OCI-LY7 (cell line): ENCODE results near the gene CCAR1. TPM values are rescaled to one million over a fixed set of nuclear protein-coding genes. Genes with fewer than 3 reads are reported as not detected.

ENCODE experiments used
- BruUV-seq: library from RNA; stranded (reverse); fragments of 400-500 nt; replicated peaks from 2 replicates; lab custom pipeline; 2021; lab: Mats Ljungman, UMichigan
- CTCF ChIA-PET: fragments of 300-600 bp; sonication (Branson Sonifier 250); formaldehyde crosslinking; loops from one replicate; lab custom pipeline; 2022; ENCODE audit warnings: antibody characterized with exemption; ENCODE audit not compliant: unreplicated experiment; lab: Charles Lee
- POLR2A ChIA-PET: fragments of 300-600 bp; sonication (Branson Sonifier 250); formaldehyde crosslinking; loops from one replicate; lab custom pipeline; 2022; ENCODE audit warnings: antibody characterized with exemption; lab: Charles Lee
- DNase-seq: peaks from one replicate; pipeline ENCODE4 v3.0.0-alpha.2; 2015; ENCODE audit warnings: low spot score
- H2AFZ ChIP-seq: fragments of 200-600 bp; sonication (generic), shearing (Covaris generic); 2 replicates; pipeline ENCODE4 v1.6.1; 2014; ENCODE audit warnings: mild to moderate bottlenecking, antibody characterized with exemption, low read length, moderate library complexity
- H3K27ac ChIP-seq: fragments of 200-600 bp; sonication (generic); 2 replicates; pipeline ENCODE4 v1.5.1; 2014; ENCODE audit warnings: mixed run types, low read depth, mild to moderate bottlenecking, moderate library complexity, low read length, inconsistent platforms; ENCODE audit not compliant: poor library complexity, severe bottlenecking
- H3K36me3 ChIP-seq: fragments of 200-600 bp; sonication (generic); 2 replicates; pipeline ENCODE4 v1.6.1; 2014; ENCODE audit warnings: mild to moderate bottlenecking, antibody characterized with exemption, low read length, moderate library complexity, mixed read lengths; ENCODE audit not compliant: insufficient read depth
- H3K4me1 ChIP-seq: fragments of 200-600 bp; sonication (generic); 2 replicates; pipeline ENCODE4 v1.5.1; 2014; ENCODE audit warnings: mild to moderate bottlenecking, low read length; ENCODE audit not compliant: insufficient read depth, poor library complexity, severe bottlenecking
- H3K4me2 ChIP-seq: fragments of 200-600 bp; sonication (generic); 2 replicates; pipeline ENCODE4 v1.6.1; 2014; ENCODE audit warnings: mild to moderate bottlenecking, low read length
- H3K4me3 ChIP-seq: fragments of 200-600 bp; sonication (generic); 2 replicates; pipeline ENCODE4 v1.5.1; 2014; ENCODE audit warnings: mild to moderate bottlenecking, low read depth, low read length; ENCODE audit not compliant: poor library complexity, severe bottlenecking
- H3K79me2 ChIP-seq: fragments of 200-600 bp; sonication (generic); 2 replicates; pipeline ENCODE4 v1.6.1; 2016; ENCODE audit warnings: low read depth, mild to moderate bottlenecking, low read length, moderate library complexity, mixed read lengths; ENCODE audit not compliant: insufficient read depth
- H3K9me2 ChIP-seq: fragments of 200-600 bp; sonication (generic); 2 replicates; pipeline ENCODE4 v1.6.1; 2016; ENCODE audit warnings: mild to moderate bottlenecking, low read length, mixed read lengths; ENCODE audit not compliant: insufficient read depth
- H3K9me3 ChIP-seq: fragments of 200-600 bp; sonication (generic); 2 replicates; pipeline ENCODE4 v1.6.1; 2014; ENCODE audit warnings: mild to moderate bottlenecking, mixed run types, low read length, mixed read lengths
- H4K20me1 ChIP-seq: fragments of 200-600 bp; sonication (generic); 2 replicates; pipeline ENCODE4 v1.6.1; 2014; ENCODE audit warnings: mild to moderate bottlenecking, antibody characterized with exemption, low read length, moderate library complexity, mixed read lengths; ENCODE audit not compliant: insufficient read depth
- EZH2phosphoT487 ChIP-seq: fragments of 200-600 bp; sonication (generic); IDR thresholded peaks from 2 replicates; pipeline ENCODE4 v1.6.1; 2018; ENCODE audit warnings: low read depth, borderline replicate concordance, mild to moderate bottlenecking, mixed run types, antibody characterized with exemption, low read length, moderate library complexity, mixed read lengths
- intact Hi-C: fragments of 100-400 bp; cut with micrococcal nuclease; formaldehyde crosslinking; loops from one replicate; pipeline ENCODE4 v1.10.0; 2022; ENCODE audit not compliant: unreplicated experiment
- total RNA-seq, 2 experiments: library from RNA; depleted of rRNA in 1 of 2; stranded (reverse); fragments of >200 nt in 1 of 2; shearing (Covaris generic) in 1 of 2; gene quantifications; 2 replicates each; pipeline ENCODE4 v1.2.3, GENCODE V29; 2014 to 2022
- TF ChIP-seq, protein P1 (sequence below): fragments of 200-600 bp; sonication (generic); conservative IDR thresholded peaks from 2 replicates; pipeline ENCODE4 v1.5.1; 2014; ENCODE audit warnings: mild to moderate bottlenecking, antibody characterized with exemption, low read length, moderate library complexity, mixed read lengths

Gene CCAR1
- total RNA-seq, 2 experiments from 2014 or later, result 66.3 to 126 TPM

DNA sequence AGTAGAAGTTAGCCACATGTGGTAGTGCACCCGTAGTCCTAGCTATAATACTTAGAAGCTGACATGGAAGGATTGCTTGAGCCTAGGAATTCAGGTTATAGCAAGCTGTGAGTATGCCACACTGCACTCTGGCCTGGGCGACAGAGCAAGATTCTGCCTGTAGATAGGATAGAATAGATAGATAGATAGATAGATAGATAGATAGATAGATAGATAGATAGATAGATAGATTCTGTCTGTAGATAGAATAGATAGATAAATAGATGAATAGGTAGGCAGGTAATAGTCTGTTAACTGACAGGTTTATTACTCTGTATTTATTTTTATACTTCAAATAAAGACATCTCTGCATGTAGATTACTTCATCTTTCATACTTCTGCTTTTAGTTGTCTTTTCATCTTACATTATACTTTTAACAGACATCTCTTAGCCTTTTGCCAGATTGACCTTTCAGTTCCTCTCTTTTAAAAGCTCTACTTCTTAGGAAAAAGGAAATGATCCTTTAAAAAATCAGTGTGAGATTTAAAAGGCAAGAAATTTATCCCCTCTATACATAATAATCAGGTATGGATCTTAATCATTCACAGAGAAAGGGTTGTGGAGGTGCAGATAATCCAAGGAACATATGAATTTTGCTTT is 31.8 kb downstream of the CCAR1 start:
- no peaks in the 10 kb centered on the region for H3K79me2 ChIP-seq
- H3K9me3 ChIP-seq, result no peaks in the 10 kb centered on the region
- peaks cover 11% of the 10 kb centered on the region for H3K4me1 ChIP-seq
- no peaks in the 10 kb centered on the region for H4K20me1 ChIP-seq
- no peak for DNase-seq
- BruUV-seq, result no TSS peak
- H2AFZ ChIP-seq, result no peak overlapping the region
- no peak overlapping the region for H3K4me2 ChIP-seq
- H3K9me2 ChIP-seq, result no peaks in the 10 kb centered on the region
- CTCF ChIA-PET, result no interaction called here
- TF ChIP-seq EZH2phosphoT487, result no peak
- TF ChIP-seq, protein P1, sequence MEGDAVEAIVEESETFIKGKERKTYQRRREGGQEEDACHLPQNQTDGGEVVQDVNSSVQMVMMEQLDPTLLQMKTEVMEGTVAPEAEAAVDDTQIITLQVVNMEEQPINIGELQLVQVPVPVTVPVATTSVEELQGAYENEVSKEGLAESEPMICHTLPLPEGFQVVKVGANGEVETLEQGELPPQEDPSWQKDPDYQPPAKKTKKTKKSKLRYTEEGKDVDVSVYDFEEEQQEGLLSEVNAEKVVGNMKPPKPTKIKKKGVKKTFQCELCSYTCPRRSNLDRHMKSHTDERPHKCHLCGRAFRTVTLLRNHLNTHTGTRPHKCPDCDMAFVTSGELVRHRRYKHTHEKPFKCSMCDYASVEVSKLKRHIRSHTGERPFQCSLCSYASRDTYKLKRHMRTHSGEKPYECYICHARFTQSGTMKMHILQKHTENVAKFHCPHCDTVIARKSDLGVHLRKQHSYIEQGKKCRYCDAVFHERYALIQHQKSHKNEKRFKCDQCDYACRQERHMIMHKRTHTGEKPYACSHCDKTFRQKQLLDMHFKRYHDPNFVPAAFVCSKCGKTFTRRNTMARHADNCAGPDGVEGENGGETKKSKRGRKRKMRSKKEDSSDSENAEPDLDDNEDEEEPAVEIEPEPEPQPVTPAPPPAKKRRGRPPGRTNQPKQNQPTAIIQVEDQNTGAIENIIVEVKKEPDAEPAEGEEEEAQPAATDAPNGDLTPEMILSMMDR, result no peak
- intact Hi-C loops, result loop anchor here (5.0 kb wide), 1 partner anchor 224 kb away; no protein-coding TSS in a partner anchor
- POLR2A ChIA-PET, result interaction anchor here (0.6 to 1.4 kb wide), 7 partner anchors 11 to 360 kb away, joined by 3 to 5 read pairs (median 3); partner anchors contain the start of genes SLC25A16 and SRGN
- H3K36me3 ChIP-seq, result peaks cover 100% of the 10 kb centered on the region
- peak overlapping the region; percentile 52 for H3K27ac ChIP-seq
- no peak overlapping the region for H3K4me3 ChIP-seq

DNA sequence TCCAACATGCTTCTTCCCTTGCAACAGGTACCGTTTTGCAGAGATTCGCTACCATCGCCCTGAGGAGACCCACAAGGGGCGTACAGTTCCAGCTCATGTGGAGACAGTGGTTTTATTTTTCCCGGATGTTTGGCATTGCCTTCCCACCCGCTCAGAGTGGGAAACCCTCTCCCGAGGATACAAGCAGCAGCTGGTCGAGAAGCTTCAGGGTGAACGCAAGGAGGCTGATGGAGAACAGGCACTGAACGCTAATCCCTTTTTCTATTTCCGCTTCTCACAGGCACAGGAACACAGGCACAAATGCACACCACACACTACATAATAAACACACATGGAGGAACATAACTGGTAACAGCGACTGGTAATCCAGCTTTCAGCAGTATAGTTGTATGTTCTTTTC is 35.2 kb downstream of the CCAR1 start:
- Histone ChIP-seq H3K36me3 (peaks cover 97% of the 10 kb centered on the region), H3K4me1 (peaks cover 11% of the 10 kb centered on the region), H3K9me3 (no peaks in the 10 kb centered on the region), H3K27ac (no peak overlapping the region), H3K79me2 (no peaks in the 10 kb centered on the region), H3K4me3 (no peak overlapping the region), H2AFZ (no peak overlapping the region), H4K20me1 (no peaks in the 10 kb centered on the region), H3K4me2 (no peak overlapping the region), H3K9me2 (no peaks in the 10 kb centered on the region)
- TF ChIP-seq, protein P1, result no peak
- TF ChIP-seq EZH2phosphoT487, result no peak
- no peak for DNase-seq
- intact Hi-C loops, result no loop called here
- BruUV-seq, result no TSS peak
- POLR2A ChIA-PET, result interaction anchor here (0.8 to 1.2 kb wide), 2 partner anchors 11 to 18 kb away, joined by 3 read pairs; no protein-coding TSS in a partner anchor
- CTCF ChIA-PET, result no interaction called here

DNA sequence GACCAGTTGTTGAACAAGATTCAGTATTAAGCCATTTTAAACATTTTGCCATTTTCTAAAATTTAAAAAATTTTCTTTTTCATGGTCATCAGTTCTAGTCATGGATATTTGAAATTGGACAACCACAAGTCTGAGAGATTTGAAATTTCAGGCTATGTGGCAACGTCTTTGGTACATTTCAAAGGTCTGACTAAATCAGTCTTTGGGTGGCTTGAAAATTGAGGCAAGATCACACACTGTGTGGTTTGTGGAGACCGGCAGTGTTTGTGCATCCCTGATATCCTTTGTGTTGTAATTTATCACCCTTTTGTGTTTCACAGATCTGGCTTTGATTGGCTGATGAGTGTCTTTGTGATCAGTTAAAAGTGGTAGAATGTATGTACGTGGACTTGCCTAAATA is 35.7 kb downstream of the CCAR1 start:
- Histone ChIP-seq H3K9me3 (no peaks in the 10 kb centered on the region), H3K4me3 (no peak overlapping the region), H3K79me2 (no peaks in the 10 kb centered on the region), H3K36me3 (peaks cover 94% of the 10 kb centered on the region), H2AFZ (no peak overlapping the region), H3K4me1 (peaks cover 11% of the 10 kb centered on the region), H3K4me2 (no peak overlapping the region), H3K9me2 (no peaks in the 10 kb centered on the region), H3K27ac (no peak overlapping the region), H4K20me1 (no peaks in the 10 kb centered on the region)
- TF ChIP-seq, protein P1, result no peak
- TF ChIP-seq EZH2phosphoT487, result no peak
- intact Hi-C loops, result no loop called here
- CTCF ChIA-PET, result no interaction called here
- POLR2A ChIA-PET, result interaction anchor here (1.2 kb wide), 1 partner anchor 10 kb away, joined by 3 read pairs; no protein-coding TSS in a partner anchor
- DNase-seq, result no peak
- no TSS peak for BruUV-seq
